Liver (tissue), 9 donors: ENCODE data around the gene PGGHG. TPM values are rescaled to one million over a fixed set of nuclear protein-coding genes. Genes with fewer than 3 reads are reported as not detected.
A peak's percentile ranks its signal among the peaks of the same experiment; 100 is the strongest.

ENCODE experiments used
- DNase-seq: peaks from one replicate; pipeline ENCODE4 v3.0.0-alpha.2; 2017; ENCODE audit warnings: low spot score
- H3K27ac ChIP-seq, 2 donors: one replicate each; pipeline ENCODE4 v1.7.0; 2013; ENCODE audit warnings: inconsistent platforms in 2 of 2, low read length in 2 of 2, control low read depth in 1 of 2, low read depth in 1 of 2, mild to moderate bottlenecking in 1 of 2
- H3K27me3 ChIP-seq, 4 donors: one replicate each; pipeline versions ENCODE4 v1.6.1 to v1.7.0; 2013; ENCODE audit warnings: low read length in 3 of 4, inconsistent platforms in 1 of 4, mild to moderate bottlenecking in 1 of 4, moderate library complexity in 1 of 4; ENCODE audit not compliant: control insufficient read depth in 4 of 4, insufficient read depth in 4 of 4
- H3K36me3 ChIP-seq, 4 donors: one replicate each; pipeline versions ENCODE4 v1.6.1 to v1.7.0; 2013; ENCODE audit warnings: low read length in 3 of 4, mild to moderate bottlenecking in 3 of 4, low read depth in 1 of 4, moderate library complexity in 1 of 4; ENCODE audit not compliant: control insufficient read depth in 4 of 4, insufficient read depth in 3 of 4
- H3K4me1 ChIP-seq, 4 donors: one replicate each; pipeline versions ENCODE4 v1.6.1 to v1.7.0; 2013; ENCODE audit warnings: low read length in 3 of 4, mild to moderate bottlenecking in 3 of 4, moderate library complexity in 1 of 4; ENCODE audit not compliant: control insufficient read depth in 4 of 4, insufficient read depth in 4 of 4
- H3K4me3 ChIP-seq, 3 donors: one replicate each; pipeline versions ENCODE4 v1.6.1 to v1.7.0; 2013; ENCODE audit warnings: low read length in 3 of 3, control low read depth in 1 of 3, low read depth in 1 of 3, mild to moderate bottlenecking in 1 of 3
- H3K9ac ChIP-seq, 2 donors: one replicate each; pipeline ENCODE4 v1.7.0; 2013; ENCODE audit warnings: low read length in 2 of 2, mild to moderate bottlenecking in 2 of 2, moderate library complexity in 2 of 2, control low read depth in 1 of 2, low read depth in 1 of 2
- H3K9me3 ChIP-seq, 4 donors: one replicate each; pipeline versions ENCODE4 v1.6.1 to v1.7.0; 2013; ENCODE audit warnings: low read length in 3 of 4; ENCODE audit not compliant: control insufficient read depth in 4 of 4
- CTCF ChIP-seq: fragments of 150-350 bp; IDR thresholded peaks from 2 replicates; pipeline ENCODE4 v1.5.1; 2017; ENCODE audit warnings: improper control_type of control experiment, low read depth, low read length; ENCODE audit not compliant: missing input control
- EGR1 ChIP-seq, 2 donors: IDR thresholded peaks; 2 replicates each; pipeline ENCODE4 v1.6.1; 2016 to 2018; ENCODE audit warnings: antibody characterized with exemption in 2 of 2, low read depth in 2 of 2
- FOXA1 ChIP-seq: IDR thresholded peaks from 2 replicates; pipeline ENCODE4 v1.6.1; 2016; ENCODE audit warnings: antibody characterized with exemption
- FOXA2 ChIP-seq: IDR thresholded peaks from 2 replicates; pipeline ENCODE4 v1.6.1; 2016; ENCODE audit warnings: antibody characterized with exemption
- GABPA ChIP-seq, 2 donors: IDR thresholded peaks in 1 of 2; conservative IDR thresholded peaks in 1 of 2; 2 replicates each; pipeline ENCODE4 v1.6.1; 2016; ENCODE audit warnings: antibody characterized with exemption in 2 of 2, mild to moderate bottlenecking in 1 of 2, moderate library complexity in 1 of 2
- HNF4A ChIP-seq, 2 donors: conservative IDR thresholded peaks; 2 replicates each; pipeline ENCODE4 v1.6.1; 2016; ENCODE audit warnings: antibody characterized with exemption in 2 of 2, mild to moderate bottlenecking in 2 of 2
- HNF4G ChIP-seq: IDR thresholded peaks from 2 replicates; pipeline ENCODE4 v1.6.1; 2016; ENCODE audit warnings: antibody characterized with exemption
- NR2F2 ChIP-seq: IDR thresholded peaks from 2 replicates; pipeline ENCODE4 v1.6.1; 2016; ENCODE audit warnings: antibody characterized with exemption
- RAD21 ChIP-seq, 2 donors: IDR thresholded peaks; 2 replicates each; pipeline ENCODE4 v1.6.1; 2016; ENCODE audit warnings: antibody characterized with exemption in 2 of 2, mild to moderate bottlenecking in 2 of 2
- REST ChIP-seq: IDR thresholded peaks from 2 replicates; pipeline ENCODE4 v1.6.1; 2016; ENCODE audit warnings: antibody characterized with exemption, mild to moderate bottlenecking
- RXRA ChIP-seq, 2 donors: IDR thresholded peaks; 2 replicates each; pipeline ENCODE4 v1.6.1; 2017 to 2018; ENCODE audit warnings: antibody characterized with exemption in 2 of 2, mild to moderate bottlenecking in 1 of 2
- SP1 ChIP-seq: IDR thresholded peaks from 2 replicates; pipeline ENCODE4 v1.6.1; 2018; ENCODE audit warnings: antibody characterized with exemption, mild to moderate bottlenecking
- TAF1 ChIP-seq: conservative IDR thresholded peaks from 2 replicates; pipeline ENCODE4 v1.6.1; 2016; ENCODE audit warnings: antibody characterized with exemption, mild to moderate bottlenecking
- YY1 ChIP-seq: IDR thresholded peaks from 2 replicates; pipeline ENCODE4 v1.6.1; 2016; ENCODE audit warnings: antibody characterized with exemption, mild to moderate bottlenecking
- WGBS: extraction: QIAGEN DNeasy Blood & Tissue Kit; methylation state at CpG from one replicate; pipeline ENCODE4 v1.1.7; 2013; 5-methylcytosine and 5-hydroxymethylcytosine counted together
- polyA plus RNA-seq, 2 donors: library from polyadenylated mRNA; stranded (reverse) in 1 of 2; unstranded in 1 of 2; fragments of 200-250 nt in 1 of 2; fragments of >200 nt in 1 of 2; fragmentation: Nextera tagmentation in 1 of 2; extraction: Ambion mirVana in 1 of 2; gene quantifications; one replicate each; pipeline versions ENCODE4 v1.2.1 to v1.2.3, GENCODE V29; 2013 to 2015
- total RNA-seq, 2 donors: library from RNA; depleted of rRNA; stranded (reverse); fragments of >200 nt; gene quantifications; one replicate each; pipeline ENCODE4 v1.2.3, GENCODE V29; 2014
- TF ChIP-seq, protein P1 (sequence below): IDR thresholded peaks from 2 replicates; pipeline ENCODE4 v1.6.1; 2016; ENCODE audit warnings: antibody characterized with exemption
- TF ChIP-seq, protein P2 (sequence below): IDR thresholded peaks from 2 replicates; pipeline ENCODE4 v1.6.1; 2016; ENCODE audit warnings: antibody characterized with exemption
- donor health status: healthy.
- donor health status: healthy.
- donor health status: healthy.
- donor health status: healthy.
- donor health status: healthy.

Gene PGGHG
- total and polyA plus RNA-seq, 4 donors, result 1.3 to 11.4 (median 7.5) TPM

- no peaks in the 10 kb centered on the region for H3K27me3 ChIP-seq
- peaks cover 12 to 43% (median 30%) of the 10 kb centered on the region in 4 donors for H3K4me1 ChIP-seq
- no peaks in the 10 kb centered on the region for H3K9me3 ChIP-seq
- H3K36me3 ChIP-seq, result no peaks in the 10 kb centered on the region
- peak overlapping the region in 1 of 2 donors; percentile 72 for H3K27ac ChIP-seq
- TF ChIP-seq FOXA2 (no peak), TAF1 (no peak), RXRA (IDR thresholded peaks at IDR 0.05) (no peak), GABPA (IDR thresholded peaks at IDR 0.05 in 1 of 2, conservative IDR thresholded peaks at IDR 0.05 in 1 of 2) (no peak), SP1 (no peak), CTCF (no peak), EGR1 (IDR thresholded peaks at IDR 0.05; ENCODE audit: low read depth in 2 of 2) (no peak), FOXA1 (no peak), NR2F2 (no peak), REST (no peak), RAD21 (IDR thresholded peaks at IDR 0.05) (no peak)
- TF ChIP-seq, protein P1, sequence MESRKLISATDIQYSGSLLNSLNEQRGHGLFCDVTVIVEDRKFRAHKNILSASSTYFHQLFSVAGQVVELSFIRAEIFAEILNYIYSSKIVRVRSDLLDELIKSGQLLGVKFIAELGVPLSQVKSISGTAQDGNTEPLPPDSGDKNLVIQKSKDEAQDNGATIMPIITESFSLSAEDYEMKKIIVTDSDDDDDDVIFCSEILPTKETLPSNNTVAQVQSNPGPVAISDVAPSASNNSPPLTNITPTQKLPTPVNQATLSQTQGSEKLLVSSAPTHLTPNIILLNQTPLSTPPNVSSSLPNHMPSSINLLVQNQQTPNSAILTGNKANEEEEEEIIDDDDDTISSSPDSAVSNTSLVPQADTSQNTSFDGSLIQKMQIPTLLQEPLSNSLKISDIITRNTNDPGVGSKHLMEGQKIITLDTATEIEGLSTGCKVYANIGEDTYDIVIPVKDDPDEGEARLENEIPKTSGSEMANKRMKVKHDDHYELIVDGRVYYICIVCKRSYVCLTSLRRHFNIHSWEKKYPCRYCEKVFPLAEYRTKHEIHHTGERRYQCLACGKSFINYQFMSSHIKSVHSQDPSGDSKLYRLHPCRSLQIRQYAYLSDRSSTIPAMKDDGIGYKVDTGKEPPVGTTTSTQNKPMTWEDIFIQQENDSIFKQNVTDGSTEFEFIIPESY, result no peak
- TF ChIP-seq, protein P2, sequence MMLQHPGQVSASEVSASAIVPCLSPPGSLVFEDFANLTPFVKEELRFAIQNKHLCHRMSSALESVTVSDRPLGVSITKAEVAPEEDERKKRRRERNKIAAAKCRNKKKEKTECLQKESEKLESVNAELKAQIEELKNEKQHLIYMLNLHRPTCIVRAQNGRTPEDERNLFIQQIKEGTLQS, result no peak
- peak overlapping the region; percentile 23 to 56 (median 25) for H3K4me3 ChIP-seq
- no peak for DNase-seq
- WGBS, result 37% methylated on average over 79 of the region's 79 CpGs
- H3K9ac ChIP-seq, result no peak overlapping the region
Observed at GRCh38 chr11:280706-281485, 8.0 kb upstream of the PGGHG start.

DNA sequence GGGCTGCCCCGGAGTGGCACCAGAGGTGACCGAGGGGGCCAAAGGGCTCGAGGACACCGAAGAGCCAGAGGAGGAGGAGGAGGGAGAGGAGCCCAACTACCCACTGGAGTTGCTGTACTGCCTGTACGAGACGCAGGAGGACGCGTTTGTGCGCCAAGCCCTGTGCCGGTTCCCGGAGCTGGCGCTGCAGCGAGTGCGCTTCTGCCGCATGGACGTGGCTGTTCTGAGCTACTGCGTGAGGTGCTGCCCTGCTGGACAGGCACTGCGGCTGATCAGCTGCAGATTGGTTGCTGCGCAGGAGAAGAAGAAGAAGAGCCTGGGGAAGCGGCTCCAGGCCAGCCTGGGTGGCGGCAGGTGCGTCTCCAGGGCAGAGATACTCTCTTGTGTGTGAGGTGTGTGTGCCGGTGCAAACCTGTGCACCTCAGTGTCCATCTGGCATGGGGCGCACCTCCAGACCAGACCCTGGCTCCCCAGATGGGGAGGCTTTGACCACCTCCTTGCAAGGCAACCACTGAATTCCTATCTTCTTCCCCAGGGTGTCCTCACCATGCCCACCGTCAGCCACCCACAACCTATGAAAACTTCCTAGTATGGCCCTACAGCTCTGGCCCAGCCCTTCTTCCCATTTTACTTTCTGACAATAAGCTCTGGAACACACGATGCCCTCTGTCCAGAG is 7.3 kb upstream of the PGGHG start:
- no peaks in the 10 kb centered on the region for H3K36me3 ChIP-seq
- no peak overlapping the region for H3K27ac ChIP-seq
- 65% methylated on average over 26 of the region's 26 CpGs for WGBS
- peaks cover 12 to 43% (median 30%) of the 10 kb centered on the region in 4 donors for H3K4me1 ChIP-seq
- H3K4me3 ChIP-seq, result no peak overlapping the region
- H3K9ac ChIP-seq, result no peak overlapping the region
- H3K9me3 ChIP-seq, result no peaks in the 10 kb centered on the region
- H3K27me3 ChIP-seq, result no peaks in the 10 kb centered on the region
- DNase-seq, result no peak
- TF ChIP-seq REST (no peak), CTCF (no peak), RAD21 (IDR thresholded peaks at IDR 0.05) (no peak), YY1 (no peak), RXRA (IDR thresholded peaks at IDR 0.05) (no peak), NR2F2 (no peak), HNF4A (conservative IDR thresholded peaks at IDR 0.05) (no peak), FOXA1 (no peak), HNF4G (no peak)
